Inferior parietal cortex (tissue), 1 donor: ENCODE measurements around the gene XRCC6.
"Not testable (repeated sequence)": the region's sequence is repeated elsewhere in the genome, so short reads cannot be mapped to it uniquely, and the experiment has no call there.

Experiments
- DNase-seq: peaks from one replicate; pipeline ENCODE4 v3.0.0-alpha.2; 2016; ENCODE audit errors: extremely low spot score

The XRCC6 gene

DNA sequence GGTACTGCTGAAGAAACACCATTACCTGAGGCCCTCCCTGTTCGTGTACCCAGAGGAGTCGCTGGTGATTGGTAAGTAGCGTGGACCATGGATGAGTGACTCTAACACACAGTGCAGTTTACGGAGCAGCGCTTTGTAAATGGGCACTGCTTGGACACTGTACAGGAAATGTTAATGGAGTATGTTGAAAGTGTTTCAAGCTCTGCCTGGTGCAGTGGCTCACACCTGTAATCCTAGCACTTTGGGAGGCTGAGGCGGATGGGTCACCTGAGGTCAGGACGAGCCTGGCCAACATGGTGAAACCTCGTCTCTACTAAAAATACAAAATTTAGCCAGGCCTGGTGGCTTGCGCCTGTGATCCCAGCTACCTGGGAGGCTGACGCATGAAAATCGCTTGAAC is 29.7 kb downstream of the XRCC6 start:
- DNase-seq: no peak

DNA sequence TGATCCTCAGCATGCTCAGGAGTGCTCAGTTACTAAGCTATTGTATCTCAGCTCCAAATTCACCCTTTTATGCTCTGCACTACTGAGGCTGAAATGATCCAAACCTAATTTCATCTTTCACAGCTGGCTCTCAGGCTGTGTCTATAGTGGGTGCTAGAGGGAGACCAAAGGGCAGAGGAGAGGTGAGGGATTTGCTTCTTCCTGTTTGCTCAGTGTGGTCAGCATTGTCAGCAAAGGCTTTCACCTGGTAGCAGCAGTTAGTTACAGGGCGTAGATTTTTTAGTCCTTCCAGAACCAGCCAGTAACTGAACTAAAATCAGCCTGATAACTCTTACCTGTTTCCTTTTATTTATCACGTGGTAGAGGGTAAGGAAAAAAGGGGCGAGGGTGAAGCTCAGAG is 33.2 kb downstream of the XRCC6 start:
- no peak for DNase-seq

DNA sequence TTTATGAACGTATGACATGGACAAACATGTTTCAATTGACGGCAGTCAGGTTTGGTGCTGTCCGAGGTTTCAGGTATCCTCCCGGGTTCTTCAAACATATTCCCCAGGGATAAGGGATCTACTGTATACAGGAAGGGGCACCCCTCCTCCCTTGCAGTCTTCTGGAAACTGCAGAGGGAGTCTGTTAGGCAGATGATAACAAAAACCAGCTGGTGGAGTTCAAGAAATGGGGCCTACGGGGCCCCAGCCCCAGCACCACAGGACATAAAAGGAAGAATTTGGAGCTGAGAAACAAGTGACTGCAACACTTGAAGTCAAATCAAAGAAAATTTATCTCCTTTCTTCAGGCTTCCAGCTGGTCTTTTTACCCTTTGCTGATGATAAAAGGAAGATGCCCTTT is 35.5 kb downstream of the XRCC6 start:
- no peak for DNase-seq

- no peak for DNase-seq
Observed at GRCh38 chr22:41657709-41658108, 36.6 kb downstream of the XRCC6 start.

DNA sequence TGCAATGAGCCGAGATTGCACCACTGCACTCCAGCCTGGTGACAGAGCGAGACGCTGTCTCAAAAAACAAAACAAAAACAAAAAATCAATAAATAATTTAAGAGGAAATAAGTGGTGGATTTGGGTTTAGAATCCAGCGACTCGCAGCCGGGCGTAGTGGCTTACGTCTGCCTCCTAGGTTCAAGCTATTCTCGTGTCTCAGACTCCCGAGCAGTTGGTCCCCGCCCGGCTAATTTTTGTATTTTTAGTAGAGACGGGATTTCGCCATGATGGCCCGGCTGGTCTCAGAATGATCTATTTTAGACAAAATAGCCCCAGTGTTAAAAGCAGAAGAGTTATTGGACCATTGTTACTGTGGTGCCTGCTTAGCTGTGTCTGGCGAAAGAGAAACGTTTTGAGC is 37.8 kb downstream of the XRCC6 start:
- no peak for DNase-seq

GRCh38 chr22:41659941-41660340 is 38.8 kb downstream of the XRCC6 start:
- DNase-seq: no peak

- DNase-seq: no peak
Observed at GRCh38 chr22:41660416-41660815, 39.3 kb downstream of the XRCC6 start.

GRCh38 chr22:41661088-41661487 is 40.0 kb downstream of the XRCC6 start:
- DNase-seq: no peak

DNA sequence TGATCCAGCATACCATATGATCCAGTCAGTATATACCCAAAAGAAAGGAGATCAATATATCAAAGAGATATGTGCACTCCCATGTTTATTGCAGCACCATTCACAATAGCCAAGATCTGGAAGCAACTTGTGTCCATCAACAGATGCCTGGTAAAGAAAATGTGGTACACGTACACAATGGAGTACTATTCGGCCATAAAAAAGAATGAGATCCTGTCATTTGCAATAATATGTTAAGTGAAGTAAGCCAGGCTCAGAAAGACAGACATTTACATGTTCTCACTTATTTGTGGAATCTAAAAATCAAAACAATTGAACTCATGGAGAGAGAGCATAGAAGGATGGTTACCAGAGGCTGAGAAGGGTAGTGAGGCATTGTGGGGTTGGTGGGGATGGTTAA is 40.6 kb downstream of the XRCC6 start:
- no peak for DNase-seq

DNA sequence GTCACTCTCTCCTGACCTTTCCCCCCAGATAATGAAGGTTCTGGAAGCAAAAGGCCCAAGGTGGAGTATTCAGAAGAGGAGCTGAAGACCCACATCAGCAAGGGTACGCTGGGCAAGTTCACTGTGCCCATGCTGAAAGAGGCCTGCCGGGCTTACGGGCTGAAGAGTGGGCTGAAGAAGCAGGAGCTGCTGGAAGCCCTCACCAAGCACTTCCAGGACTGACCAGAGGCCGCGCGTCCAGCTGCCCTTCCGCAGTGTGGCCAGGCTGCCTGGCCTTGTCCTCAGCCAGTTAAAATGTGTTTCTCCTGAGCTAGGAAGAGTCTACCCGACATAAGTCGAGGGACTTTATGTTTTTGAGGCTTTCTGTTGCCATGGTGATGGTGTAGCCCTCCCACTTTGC is 42.5 kb downstream of the XRCC6 start:
- not testable (repeated sequence) for DNase-seq

- no peak for DNase-seq
Observed at GRCh38 chr22:41664490-41664889, 43.4 kb downstream of the XRCC6 start.

DNA sequence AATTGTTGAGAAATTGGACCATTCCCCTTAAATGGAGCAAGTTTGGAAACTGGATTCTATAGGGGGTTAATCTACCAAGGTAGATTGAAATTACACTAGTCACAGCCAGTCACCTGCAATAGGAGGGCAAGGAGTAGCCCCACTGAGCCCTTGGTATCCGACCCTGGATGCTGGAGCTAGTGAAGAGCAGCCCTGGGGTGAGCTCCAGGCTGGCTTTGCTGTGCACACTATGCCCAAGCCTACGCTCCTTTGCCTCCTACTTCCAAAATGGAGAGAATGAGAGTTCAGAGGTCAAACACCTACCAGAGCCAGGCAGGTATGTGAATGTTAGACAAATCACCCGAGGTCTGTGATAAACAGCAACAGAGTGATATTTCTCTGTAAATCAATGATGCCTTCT is 43.9 kb downstream of the XRCC6 start:
- DNase-seq: no peak

- DNase-seq: no peak
Observed at GRCh38 chr22:41668971-41669911, 48.1 kb downstream of the XRCC6 start.

DNA sequence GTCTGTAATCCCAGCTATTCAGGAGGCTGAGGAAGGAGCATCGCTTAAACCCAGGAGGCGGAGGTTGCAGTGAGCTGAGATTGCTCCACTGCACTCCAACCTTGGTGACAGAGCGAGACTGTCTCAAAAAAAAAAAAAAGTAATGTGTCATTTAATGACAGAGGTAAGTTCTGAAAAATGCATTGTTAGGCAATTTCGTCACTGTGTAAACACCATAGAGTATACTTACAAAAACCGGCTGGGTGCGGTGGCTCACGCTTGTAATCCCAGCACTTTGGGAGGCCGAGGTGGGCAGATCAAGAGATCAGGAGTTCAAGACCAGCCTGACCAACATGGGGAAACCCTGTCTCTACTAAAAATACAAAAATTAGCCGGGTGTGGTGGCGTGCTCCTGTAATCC is 51.0 kb downstream of the XRCC6 start:
- not testable (repeated sequence) for DNase-seq

DNA sequence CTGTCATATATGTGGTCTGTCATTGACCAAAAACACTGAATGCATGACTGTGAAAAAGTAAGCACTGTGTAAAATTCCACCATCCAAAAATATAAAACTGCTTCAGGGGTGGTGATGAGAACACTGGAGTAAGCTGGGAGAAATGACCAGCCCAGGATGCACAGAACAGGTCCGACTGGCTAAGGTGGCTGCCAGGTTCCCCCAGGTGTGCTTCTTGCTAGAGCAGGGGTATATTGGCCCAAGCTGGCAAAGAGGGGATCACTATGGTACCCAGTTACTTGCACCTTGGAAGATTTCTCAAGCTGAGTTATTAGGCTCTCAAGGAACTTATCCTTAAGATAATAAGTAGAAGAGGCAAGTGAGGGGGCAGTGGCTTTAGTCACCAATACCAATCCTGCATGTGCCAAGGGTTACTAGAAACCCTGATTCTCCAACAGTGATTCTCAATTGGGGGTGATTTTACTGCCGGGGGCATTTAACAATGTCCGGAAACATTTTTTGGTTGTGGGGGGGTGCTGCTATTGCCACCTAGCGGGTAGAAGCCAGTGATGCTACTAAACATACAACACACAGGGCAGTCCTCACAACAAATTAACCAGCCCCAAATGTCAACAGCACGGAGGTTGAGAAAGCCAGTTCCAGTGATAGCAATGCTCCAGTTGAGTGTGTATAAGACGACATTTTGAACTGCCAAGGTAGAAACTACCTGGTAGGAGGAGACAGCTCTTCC is 51.9 kb downstream of the XRCC6 start:
- DNase-seq: no peak

DNA sequence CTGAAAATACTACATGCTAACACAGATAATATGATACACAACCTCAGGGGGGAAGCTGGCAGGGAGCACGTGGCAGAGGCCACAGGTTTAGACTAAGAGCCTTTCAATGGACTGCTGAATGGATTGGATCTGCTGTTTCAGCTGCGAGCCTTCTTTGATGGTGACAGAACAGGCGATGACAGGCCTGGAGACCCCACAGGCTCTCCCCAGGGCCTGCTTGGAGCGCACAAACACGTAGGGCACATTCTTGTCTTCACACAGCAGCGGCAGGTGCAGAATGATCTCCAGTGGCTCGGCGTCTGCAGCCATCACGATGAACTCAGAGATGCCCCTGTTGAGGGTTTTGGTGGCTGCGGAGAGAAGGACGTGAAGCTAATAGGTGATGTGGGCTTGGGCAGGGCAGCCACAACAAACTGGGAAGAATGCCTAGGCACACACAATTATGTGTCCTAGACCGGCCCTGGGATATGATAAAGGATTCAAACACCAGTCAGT is 53.8 kb downstream of the XRCC6 start:
- no peak for DNase-seq

GRCh38 chr22:41676134-41676533 is 55.0 kb downstream of the XRCC6 start:
- no peak for DNase-seq

DNA sequence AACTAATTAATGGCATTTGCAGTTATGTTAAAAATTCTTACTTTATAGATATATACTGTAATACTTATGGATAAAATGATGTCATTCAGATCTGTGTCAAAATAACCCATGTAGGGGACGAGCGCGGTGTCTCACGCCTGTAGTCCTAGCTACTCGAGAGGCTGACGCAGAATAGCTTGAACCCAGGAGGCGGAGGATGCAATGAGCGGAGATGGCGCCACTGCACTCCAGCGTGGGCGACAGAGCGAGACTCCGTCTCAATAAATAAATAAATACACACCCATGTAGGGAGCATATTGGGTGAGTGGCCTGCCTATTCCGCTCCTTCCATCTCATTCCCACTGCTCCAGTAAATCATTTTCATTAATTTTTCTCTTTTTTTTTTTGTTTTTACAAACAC is 60.5 kb downstream of the XRCC6 start:
- no peak for DNase-seq

DNA sequence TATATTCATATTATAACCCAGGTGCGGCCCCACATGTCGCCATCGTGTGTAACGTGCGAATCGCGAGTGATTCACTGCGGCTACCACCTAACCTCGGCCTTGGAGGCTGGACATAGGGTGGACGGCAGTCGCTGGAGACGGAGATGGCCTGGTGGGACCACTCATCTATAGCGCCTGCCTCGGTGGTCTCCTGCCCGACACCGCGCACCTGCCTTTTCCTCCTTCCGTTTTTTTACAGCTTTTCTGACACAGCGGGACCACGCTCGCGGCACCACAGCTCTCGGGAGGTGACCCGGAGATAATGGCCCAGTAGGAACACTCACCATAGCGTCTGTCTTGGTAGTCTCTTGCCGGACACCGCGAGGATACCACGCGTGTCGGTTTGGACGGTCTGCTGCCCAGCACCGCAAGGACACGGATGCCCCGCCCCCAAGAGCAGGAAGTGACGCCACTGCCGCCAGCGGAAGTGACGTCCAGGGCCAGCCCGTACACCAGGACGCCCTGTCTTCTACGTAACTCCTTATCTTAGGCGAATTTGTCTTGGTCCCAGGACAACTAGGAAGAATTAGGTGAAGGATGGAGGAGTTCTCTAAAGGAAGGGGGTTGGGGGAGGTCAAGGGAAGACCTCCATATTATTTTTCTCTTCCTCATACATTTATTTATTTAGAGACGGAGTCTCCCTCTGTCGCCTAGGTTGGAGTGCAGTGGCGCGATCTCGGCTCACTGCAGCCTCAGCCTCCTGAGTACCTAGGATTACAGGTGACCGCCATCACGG is 61.1 kb downstream of the XRCC6 start:
- peak; percentile 85 for DNase-seq

- no peak for DNase-seq
Observed at GRCh38 chr22:41683052-41683451, 62.0 kb downstream of the XRCC6 start.

DNA sequence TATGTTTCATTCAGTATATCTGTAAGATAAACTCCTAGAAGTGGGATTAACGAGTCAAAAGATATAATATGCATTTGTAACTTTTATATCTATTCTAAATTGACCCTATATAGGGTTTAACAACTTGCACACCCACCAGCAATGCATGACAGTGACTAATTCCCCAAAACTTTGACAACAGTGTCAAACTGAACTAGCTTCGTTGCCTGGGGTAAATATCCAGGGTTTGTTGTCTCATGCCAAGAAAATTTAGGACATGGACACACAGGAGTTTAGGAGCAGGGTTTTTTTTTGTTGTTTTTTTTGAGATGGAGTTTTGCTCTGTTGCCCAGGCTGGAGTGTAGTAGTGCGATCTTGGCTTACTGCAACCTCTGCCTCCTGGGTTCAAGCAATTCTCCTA is 62.5 kb downstream of the XRCC6 start:
- DNase-seq: no peak

- DNase-seq: no peak
Observed at GRCh38 chr22:41684194-41684593, 63.1 kb downstream of the XRCC6 start.
